GM19467 (cell line): ENCODE measurements around the gene TAS2R39.

Experiments used
- ATAC-seq: cut with Tn5 transposase; IDR thresholded peaks from one replicate; pipeline ENCODE4 v1.9.1; 2021; ENCODE audit warnings: mild to moderate bottlenecking, moderate library complexity; ENCODE audit not compliant: unreplicated experiment

Gene TAS2R39

DNA sequence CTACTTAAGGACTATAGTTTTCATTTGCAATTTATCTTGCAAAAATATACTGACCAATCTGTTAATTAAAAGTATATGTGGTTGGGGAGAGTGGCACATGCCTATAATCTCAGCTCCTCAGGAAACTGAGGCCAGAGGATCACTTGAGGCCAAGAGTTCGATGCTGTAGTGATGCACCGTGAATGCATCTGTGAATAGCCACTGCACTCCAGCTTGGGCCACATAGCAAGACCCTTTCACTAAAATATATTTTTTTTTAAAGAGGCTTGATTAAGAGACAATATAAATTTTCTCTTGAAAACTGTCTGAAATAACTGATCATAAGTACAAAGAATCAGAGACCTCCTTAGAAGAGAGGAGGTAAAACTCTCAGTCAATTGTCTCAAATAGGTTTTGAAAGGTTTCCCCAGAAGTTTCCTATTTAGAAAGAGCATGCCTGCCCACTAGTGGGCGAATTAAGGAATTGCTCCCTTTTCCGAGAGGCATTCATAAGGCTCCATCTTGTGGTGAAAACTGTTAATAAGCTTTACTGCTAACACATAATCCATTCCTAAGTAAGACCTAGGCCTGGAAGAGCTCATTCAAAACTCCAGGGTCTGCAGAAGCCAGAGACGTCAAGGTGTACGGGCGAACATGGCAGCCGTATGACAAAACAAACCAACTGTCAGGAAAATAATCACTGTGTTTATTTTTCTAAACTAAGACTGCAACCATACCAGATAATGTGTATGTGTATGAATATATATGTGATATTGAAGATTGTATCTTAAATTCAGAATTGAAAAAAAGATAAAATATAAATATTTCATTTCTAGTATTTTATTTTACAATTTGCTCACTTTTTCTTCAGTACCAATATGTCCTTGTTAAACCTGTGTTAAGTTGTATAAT lies 31.8 kb downstream of the TAS2R39 start:
- ATAC-seq: peak; percentile 87

DNA sequence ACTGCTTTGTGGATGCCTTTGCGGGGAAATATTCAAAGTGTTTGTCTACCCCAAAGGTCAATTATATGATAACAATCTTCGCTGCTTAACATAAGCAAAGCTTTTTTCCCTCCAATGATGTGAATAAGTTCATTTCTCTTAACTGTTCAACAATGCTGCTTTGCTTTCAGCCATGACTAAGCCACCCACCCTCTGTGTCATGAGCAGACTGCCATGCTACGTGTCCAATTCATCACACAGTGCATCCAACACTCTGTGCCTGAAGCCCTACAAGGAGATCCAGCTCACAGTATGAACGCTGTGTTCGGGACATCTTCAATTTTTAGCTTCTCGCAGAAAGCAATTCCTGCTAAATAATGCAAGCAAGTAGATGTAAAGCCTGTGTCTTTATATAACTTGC lies 32.9 kb downstream of the TAS2R39 start:
- ATAC-seq: no peak

DNA sequence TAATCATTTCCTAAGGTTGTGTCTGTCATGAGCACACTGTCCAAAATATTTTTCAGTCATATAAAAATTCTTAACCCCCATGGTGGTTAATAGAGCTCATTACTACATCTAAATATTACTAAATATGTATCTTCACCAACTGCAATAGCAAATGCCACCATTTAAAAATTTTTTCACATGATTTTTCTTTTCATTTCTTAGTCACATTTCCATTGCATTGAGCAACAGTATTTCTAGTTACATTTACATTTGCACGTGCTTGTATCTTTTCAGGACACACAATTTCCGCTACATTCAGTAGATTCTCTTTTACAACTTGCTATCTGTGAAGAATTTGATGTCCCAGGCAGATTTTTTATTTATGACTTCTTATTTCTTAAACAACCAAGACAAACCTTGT lies 33.5 kb downstream of the TAS2R39 start:
- no peak for ATAC-seq

DNA sequence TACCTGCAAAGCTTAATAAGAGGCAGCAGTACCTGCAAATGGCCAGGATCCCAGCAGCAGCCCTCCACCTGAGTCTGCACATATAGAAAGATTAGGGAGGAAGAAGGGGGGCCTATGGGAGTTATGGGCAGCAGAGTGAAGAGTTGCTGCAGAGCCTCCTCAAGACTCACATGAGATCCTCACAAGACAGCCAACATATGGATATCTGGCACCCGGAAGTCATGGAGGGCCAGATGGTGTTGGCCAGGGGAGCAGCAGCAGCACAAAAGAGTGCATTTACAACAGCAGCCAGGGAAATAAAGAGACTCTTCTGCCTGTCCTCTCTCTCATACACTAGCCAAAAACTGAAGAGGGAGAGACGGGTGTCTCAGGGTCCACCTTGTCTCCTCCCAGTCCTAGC lies 34.6 kb downstream of the TAS2R39 start:
- ATAC-seq: no peak

DNA sequence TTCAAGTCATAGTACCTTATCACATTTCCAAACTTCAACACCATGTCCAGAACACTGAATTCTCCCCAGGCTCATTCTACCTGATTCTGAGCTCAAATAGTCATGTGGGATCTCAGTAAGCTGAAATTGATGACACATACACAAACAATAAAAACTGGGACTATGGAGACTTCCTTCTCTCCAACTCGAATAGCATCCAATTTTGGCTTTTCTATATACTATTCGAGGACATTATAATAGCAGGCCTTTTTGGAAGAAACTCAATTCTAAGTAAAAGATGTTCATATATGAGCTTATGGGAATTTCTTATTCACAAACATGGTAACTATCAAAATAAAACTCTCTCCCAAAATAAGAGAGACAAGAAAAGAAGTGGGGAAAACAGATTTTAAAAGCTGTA lies 38.1 kb downstream of the TAS2R39 start:
- no peak for ATAC-seq

DNA sequence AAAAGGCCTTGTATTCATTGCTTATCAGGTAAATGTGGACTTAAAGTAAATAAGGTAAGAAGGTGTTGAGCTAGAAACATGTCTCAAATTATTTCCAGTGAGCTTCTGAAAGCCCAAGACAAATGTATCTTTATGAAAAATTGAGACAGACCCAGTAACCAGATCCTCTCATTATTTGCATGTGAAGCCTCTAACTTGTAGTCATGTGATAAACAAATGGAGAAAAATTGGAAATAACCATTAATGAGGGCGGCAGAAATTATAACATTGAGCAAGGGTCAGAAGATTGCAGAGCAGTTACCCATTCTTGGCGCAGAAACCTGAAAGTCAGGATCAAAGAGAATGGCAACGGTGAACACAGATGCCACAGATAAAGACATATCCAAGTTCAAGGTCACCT lies 38.5 kb downstream of the TAS2R39 start, which contains the start of gene TAS2R40:
Gene TAS2R40, plus strand, starts transcription at position 301 of the 400 bp plus-strand sequence. Its CDS starts 42 bp downstream, at position 343.
- no peak for ATAC-seq

DNA sequence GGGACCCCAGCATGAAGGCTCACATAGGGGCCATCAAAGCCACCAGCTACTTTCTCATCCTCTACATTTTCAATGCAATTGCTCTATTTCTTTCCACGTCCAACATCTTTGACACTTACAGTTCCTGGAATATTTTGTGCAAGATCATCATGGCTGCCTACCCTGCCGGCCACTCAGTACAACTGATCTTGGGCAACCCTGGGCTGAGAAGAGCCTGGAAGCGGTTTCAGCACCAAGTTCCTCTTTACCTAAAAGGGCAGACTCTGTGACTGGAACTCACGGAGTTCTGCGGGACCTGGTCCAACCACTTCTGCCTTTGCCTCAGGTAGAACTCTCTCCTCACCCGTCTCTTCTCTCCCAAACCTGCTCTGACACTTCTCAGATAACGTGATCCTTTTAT lies 39.6 kb downstream of the TAS2R39 start:
- no peak for ATAC-seq

DNA sequence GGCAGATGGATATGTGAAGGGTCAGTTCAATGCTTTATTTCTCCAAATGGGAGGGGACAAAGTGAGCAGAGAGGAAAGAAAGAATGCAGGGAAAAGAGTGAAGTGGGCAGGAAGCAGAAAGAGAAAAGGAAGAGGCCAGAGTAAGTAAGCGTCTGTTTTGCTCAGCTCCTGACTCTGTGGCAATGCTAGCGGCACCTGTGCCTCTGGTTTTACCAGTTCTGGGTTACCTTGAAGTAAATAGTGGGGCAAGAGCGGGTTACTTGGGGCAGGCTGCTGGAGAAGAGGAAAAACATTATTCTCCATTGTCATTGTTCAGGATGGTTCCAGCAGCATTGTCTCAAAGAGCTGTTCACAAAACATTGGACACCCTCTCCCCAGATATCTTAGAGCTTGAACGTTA lies 40.6 kb downstream of the TAS2R39 start:
- no peak for ATAC-seq

DNA sequence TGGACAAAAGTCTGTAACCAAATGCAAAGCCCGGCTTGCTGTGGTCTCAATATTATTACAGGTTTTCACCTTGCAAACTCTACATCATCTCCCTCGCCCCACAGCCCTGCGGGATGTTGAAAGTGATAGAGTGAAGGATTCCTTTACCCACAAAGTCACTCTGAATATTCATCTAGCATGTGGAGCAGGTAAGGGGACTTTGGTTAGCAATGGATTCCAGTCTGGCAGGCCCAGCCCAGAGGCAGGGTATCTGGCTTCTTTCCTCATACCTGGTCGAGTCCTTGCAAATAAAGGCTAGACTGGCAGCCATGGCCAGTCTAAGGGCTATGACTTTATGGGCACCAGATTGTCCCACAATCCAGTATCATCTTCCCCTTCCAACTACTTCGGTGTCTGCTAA lies 41.8 kb downstream of the TAS2R39 start:
- ATAC-seq: no peak

DNA sequence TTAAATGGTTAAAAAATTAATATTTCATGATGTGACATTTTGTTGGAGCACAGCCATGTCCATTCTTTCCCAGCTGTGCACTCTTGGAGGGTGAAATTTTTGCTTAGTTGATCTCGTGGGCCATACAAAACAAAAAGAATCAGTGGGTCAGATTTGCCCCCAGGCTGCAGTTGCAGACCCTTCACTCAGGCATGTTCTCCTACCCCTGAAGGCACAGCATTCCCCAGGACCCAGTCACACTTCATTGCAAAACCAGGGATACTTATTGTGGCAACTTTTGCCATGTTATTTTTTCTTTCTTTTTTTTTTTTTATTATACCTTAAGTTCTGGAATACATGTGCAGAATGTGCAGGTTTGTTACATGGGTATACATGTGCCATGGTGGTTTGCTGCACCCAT lies 44.6 kb downstream of the TAS2R39 start:
- ATAC-seq: no peak

DNA sequence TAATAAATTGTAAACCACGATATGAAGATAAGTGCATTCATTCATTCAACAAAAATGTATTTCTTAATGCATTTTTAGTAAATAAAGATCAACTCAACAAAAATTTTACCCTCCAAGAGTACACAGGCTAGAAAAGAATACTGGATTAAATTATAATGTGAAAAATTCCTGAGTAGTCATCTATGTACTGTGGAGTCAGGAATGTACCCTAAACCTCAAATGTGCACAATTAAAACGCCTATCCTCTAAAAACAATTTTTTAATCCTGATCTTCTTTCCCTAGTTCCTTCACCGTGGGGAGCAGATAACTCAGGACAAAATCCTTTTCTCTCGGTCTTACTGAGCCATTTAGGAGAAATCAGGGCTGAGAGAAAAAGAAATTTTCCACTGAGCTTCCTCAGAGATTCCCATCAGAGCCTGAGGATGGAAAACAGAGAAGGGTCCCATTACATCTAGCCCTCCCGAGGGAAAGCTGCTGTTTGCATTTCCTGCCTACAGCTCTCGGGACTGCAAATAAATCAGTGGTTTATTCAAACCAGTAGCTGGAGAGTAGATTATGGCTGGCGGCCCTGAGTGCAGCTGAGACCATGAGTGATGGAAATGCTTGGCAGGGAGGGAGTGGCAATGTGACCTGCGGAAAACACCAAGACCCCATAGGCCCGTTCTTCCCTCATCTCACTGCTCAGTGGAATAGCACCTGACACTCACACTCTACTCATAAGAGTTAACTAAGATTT lies 46.0 kb downstream of the TAS2R39 start:
- ATAC-seq: no peak

DNA sequence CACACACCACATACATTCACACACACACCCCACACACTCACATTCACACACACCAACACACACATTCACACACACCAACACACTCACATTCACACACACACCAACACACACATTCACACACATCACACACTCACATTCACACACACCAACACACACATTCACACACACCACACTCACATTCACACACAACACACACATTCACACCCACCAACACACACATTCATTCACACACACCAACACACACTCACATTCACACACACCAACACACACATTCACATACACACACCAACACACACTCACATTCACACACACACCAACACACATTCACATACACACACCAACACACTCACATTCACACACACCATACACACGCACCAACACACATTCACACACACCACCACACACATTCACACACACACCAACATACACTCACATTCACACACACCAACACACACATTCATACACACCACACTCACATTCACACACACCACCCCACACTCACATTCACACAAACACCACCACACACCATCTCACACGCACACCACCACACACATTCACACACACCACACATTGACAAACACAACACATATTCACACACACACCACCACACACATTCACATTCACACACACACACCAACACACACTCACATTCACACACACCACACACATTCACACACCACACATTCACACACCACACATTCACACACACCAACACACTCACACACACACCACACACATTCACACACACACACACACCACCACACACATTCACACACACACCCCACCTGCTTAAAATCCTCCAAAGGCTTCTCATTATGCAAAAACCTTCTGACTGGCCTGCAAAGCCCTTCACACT lies 47.6 kb downstream of the TAS2R39 start:
- ATAC-seq: no peak
